ENCODE results near the gene BPIFA3. TPM values are rescaled to one million over a fixed set of nuclear protein-coding genes. Genes with fewer than 3 reads are reported as not detected.

BPIFA3 gene
- total RNA-seq, 1 donor from 2014 or later: not detected

GRCh38 chr20:33209789-33210188, 7.4 kb upstream of the BPIFA3 start:
- intact Hi-C loops (cut with DNase I): no loop called here
- ATAC-seq (ENCODE audit: poor library complexity): peak; percentile 64

DNA sequence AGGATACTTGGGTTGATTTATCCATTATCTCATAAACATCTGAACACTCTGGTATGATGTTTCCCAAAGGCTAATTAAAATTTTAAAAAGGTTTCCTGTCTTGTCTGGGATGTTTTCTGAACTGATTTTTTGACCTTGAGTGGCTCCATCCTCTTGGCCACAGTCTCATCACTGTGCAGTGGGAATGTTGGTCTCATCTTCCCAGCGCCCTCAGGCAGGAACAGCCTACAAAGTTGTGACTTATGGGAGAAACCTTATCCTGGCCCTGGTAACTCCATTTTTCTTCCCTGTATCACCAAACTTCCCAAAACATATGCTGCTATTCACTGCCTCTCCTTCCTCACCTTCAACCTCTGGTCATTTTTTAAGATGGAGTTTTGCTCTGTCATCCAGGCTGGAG, 6.8 kb upstream of the BPIFA3 start:
- intact Hi-C loops (cut with DNase I): no loop called here
- ATAC-seq (ENCODE audit: poor library complexity): no peak
- DNase-seq: no peak

More at GRCh38 chr20:33209789-33210188, 7.4 kb upstream of the BPIFA3 start:
- DNase-seq: peak; percentile 61

DNA sequence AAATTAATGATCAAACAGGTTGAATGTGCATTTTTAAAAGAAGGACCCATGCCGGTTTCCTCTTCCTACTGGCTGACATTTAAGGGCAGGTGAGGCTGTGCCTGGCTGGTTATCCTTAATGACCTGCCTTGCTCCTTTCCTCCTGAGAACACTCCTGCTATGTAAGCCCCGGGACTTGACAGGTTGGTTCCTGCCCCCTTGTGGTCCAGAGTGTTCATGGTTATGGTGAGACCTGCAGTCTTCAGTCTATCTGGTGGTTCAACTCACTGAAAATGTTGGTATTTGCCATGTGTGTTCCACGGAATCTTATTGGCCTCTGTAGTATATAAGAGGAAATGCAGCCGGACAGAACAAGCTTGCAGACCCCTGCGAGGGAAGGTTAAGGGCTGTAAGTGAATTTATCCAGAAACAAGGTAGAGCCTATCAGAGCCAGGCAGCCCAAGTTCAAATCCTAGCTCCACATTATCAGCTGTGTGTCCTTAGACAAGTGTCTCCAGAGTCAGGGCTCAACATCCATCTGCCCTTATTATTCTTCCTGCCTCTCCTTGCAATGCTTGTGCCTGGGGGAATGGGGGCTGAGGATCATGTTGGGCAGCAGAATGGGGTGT, 5.2 kb upstream of the BPIFA3 start:
- ATAC-seq (ENCODE audit: poor library complexity): no peak

DNA sequence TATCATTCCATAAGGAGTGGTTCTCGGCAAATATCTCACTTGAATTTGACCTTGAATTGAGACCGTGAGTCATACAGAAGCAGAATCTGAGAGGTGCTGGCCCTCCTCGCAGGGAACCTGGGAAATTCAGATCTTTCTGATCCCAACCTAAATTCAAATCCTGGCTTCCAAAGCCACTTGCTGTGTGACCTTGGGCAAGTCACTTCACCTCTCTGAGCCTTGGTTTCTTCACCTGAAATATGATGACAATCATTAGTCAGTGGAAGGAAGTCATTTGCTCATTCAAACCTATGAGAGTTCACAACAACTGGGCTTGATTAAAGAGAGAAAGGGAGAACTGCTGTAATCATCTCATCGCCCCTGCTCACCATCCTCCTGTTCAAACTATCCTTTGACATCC, 7.2 kb downstream of the BPIFA3 start:
- intact Hi-C loops (cut with DNase I): no loop called here
- no peak for ATAC-seq (ENCODE audit: poor library complexity)

More for the DNA sequence above, 5.2 kb upstream of the BPIFA3 start:
- DNase-seq: no peak
- intact Hi-C loops (cut with DNase I): no loop called here

DNA sequence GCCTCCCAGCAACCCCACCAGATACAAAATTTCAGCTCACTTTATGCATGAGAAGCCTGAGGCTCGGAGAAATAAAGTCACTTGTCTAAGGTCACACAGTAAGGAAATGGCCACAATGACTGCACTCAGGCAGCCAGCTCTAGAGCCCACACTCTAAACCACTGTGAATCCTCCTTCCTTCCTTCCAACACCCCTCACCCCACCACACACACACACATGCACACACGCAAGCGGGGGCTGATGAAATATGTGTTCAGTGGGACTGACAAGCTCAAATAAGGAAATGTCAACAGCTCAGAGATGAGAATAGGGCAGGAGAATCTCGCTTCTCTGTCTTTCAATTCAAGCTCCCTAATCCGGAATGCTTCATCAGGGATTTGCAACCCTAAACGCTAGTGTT, 12.7 kb downstream of the BPIFA3 start:
- no peak for DNase-seq
- intact Hi-C loops (cut with DNase I): no loop called here

More for the DNA sequence above, 7.2 kb downstream of the BPIFA3 start:
- no peak for DNase-seq

DNA sequence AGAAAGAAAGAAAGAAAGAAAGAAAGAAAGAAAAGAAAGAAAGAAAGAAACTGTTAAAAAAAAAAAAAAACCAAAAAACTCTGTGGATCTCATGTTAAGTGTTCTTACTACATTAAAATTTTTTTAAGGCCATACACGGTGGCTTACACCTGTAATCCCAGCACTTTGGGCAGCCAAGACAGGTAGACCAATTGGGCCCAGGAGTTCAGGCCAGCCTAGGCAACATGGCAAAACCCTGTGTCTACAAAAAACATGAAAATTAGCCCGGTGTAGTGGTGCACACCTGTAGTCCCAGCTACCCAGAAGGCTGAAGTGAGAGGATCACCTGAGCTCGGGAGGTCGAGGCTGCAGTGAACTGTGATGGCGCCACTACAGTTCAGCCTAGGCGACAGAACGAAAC, 14.1 kb downstream of the BPIFA3 start:
- intact Hi-C loops (cut with DNase I): no loop called here
- DNase-seq (no peak), ATAC-seq (ENCODE audit: poor library complexity) (no peak)

More for the DNA sequence above, 12.7 kb downstream of the BPIFA3 start:
- ATAC-seq (ENCODE audit: poor library complexity): no peak

DNA sequence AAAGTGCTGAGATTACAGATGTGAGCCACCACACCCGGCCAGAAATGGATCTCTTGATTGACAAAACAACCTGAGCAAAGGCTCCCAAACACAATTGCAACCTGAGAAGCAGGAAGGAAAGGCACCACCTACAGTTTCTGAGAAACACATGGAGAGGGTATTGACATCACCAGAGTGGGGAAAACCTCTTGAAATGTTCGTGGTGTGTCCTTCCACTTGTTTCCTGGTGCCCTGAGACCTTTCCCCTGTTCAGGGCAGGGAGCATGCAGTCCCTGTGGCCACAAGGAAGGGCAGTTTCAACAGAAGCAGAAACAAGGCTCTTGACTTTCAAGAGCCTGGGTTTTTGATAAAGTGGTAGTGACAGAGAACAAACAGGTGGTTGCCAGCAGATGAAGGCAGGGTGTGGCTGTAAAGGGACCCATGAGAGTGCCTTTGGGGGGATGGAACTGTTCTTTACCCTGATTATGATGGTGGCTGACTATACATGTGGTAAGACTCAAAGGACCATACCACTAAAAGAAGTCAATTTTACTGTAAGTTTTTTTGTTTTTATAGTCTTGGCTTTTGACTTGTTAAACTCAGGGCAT, 15.4 kb downstream of the BPIFA3 start:
- DNase-seq (no peak), ATAC-seq (ENCODE audit: poor library complexity) (no peak)
- intact Hi-C loops (cut with DNase I): no loop called here

DNA sequence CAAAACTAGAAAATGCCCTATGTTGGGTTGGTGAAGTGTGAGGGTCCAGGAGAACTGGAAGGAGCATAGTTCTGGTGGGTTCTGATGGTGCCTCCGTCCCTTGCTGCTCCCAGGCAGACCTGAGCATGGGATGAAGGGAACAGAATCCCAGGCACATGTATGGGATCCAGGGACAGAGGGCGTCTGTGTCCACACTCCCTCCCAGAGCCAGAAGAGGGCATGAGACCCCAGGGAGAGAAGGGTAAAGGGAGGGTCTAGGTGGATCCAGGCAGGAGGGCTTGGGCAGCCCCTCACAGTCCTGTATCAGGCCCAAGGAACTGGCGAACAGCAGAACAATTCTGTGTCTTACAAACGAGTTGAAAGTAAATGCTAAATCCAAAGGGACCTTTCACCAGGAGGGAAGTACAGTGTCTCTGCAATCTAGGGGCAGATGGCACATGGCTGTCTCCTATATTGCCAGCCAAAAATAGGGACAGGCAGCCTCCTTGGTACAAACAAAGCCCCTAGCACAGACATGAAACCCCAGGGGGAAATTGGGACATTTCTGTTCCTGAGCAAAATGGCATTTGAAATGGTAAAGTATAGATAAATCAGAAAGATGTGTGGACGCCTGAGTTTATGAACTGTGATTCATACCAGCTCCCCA, 16.1 kb downstream of the BPIFA3 start:
- DNase-seq (no peak), ATAC-seq (ENCODE audit: poor library complexity) (no peak)
- intact Hi-C loops (cut with DNase I): no loop called here

DNA sequence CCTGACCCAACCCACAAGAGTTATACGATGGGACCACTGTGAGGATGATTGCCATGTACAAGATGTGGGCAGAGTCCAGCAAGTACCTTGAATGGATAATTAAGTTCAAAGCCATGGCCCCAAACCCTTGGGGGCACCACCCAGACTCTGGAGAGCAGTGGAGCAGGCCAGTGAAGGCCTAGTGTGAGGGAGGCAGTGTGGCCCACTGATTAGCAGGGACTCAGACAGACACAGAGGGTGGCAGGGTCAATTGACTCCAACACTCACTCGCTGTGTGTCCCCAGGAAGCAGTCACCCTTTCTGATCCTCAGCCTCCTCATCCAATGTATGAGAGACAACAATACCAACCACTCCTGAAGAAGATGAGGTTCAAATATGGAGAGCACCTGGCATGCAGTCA, 16.9 kb downstream of the BPIFA3 start:
- intact Hi-C loops (cut with DNase I): no loop called here

DNA sequence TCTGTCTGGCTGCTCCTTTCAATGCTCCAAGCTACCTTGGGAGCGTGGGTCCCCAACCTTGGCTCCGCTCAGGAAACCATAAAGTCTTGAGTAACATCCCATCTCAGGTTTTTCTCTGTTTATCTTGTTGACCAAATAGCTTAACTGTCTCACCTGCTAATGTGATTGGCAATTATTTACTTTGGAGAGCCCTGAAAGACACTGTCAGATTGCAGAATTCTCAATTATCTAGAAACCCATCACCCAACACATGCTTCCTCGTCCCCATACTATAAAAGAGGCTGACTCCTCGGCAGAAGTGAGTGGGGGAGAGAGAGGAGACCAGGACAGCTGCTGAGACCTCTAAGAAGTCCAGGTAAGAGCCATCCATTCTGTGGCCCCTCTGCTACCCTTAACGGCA, 18.5 kb downstream of the BPIFA3 start, which contains the start of gene BPIFA1:
Gene BPIFA1, plus strand, starts transcription at position 301 of the 400 bp plus-strand sequence. CDS start 1,716 bp downstream, outside the sequence.
- ATAC-seq (ENCODE audit: poor library complexity): no peak
- intact Hi-C loops (cut with DNase I): no loop called here
- no peak for DNase-seq

More for the DNA sequence above, 16.9 kb downstream of the BPIFA3 start:
- ATAC-seq (ENCODE audit: poor library complexity) (no peak), DNase-seq (no peak)

GRCh38 chr20:33236351-33236750, 19.2 kb downstream of the BPIFA3 start:
- ATAC-seq (ENCODE audit: poor library complexity) (no peak), DNase-seq (no peak)
- intact Hi-C loops (cut with DNase I): no loop called here

DNA sequence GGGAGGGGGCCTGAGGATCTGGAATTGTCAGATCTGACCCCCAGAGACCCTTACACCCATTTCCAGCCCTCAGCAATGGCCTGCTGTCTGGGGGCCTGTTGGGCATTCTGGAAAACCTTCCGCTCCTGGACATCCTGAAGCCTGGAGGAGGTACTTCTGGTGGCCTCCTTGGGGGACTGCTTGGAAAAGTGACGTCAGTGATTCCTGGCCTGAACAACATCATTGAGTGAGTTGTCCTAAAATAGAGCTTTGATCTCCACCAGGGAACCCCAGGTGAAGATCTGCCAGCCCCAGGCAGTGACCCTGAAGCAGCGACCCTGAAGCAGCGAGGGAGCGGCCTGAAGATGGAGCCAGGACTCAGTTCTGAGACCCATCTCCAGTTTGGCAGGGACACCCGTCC, 20.8 kb downstream of the BPIFA3 start:
- intact Hi-C loops (cut with DNase I): no loop called here
- DNase-seq (no peak), ATAC-seq (ENCODE audit: poor library complexity) (no peak)

GRCh38 chr20:33239418-33239817, 22.3 kb downstream of the BPIFA3 start:
- no peak for DNase-seq
- ATAC-seq (ENCODE audit: poor library complexity): no peak
- intact Hi-C loops (cut with DNase I): no loop called here

DNA sequence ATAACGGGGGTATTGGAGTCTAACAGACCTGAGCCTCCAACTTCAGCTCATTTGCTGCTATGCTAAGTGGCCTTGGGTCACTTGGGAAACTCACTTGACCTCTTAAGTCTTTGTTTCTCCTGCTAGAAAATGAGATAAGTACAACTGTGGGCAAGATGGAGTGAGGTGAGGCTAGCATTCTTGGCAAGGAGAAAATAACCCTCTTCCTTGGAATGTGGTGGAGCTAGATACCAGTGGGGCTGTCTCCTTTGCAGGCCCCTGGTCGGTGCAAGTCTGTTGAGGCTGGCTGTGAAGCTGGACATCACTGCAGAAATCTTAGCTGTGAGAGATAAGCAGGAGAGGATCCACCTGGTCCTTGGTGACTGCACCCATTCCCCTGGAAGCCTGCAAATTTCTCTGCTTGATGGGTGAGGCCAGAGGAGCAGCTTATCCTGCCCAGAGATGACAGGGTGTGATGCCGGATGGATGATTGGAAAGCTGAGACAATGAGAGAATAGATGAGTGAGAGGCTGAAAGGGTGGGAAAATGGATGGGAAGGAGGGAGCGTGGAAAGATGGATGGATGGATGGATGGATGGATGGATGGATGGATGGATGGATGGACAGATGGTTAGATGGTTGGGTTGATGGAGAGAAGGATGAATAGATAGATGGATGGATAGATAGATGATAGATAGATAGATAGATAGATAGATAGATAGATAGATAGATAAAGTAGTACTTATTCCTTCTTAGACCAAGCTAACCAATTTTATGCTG, 23.0 kb downstream of the BPIFA3 start:
- intact Hi-C loops (cut with DNase I): no loop called here
- no peak for DNase-seq
- no peak for ATAC-seq (ENCODE audit: poor library complexity)

GRCh38 chr20:33240923-33241322, 23.8 kb downstream of the BPIFA3 start:
- DNase-seq (no peak), ATAC-seq (ENCODE audit: poor library complexity) (no peak)
- intact Hi-C loops (cut with DNase I): no loop called here

GRCh38 chr20:33242319-33243100, 25.4 kb downstream of the BPIFA3 start:
- DNase-seq (no peak), ATAC-seq (ENCODE audit: poor library complexity) (no peak)
- intact Hi-C loops (cut with DNase I): no loop called here

DNA sequence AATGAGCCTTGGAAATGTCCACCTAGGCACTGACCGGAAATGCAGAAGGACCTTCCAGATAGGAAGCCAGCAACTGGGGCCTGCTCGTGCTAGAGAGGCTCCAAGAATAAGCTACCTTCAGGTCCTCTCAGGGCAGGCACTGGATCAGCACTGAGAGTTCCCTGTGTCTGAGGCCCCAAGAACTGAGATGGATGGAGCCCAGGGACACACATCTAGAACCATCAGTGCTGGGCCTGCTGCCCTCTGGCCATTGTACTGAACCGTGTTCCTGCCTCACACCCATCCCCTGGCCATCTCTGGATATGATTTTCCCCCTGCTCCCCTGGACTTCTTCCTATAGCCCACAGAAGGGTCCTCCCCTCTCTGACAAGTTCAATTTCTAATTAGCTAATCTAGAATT, 28.9 kb downstream of the BPIFA3 start:
- DNase-seq: no peak
- intact Hi-C loops (cut with DNase I): no loop called here
- no peak for ATAC-seq (ENCODE audit: poor library complexity)

DNA sequence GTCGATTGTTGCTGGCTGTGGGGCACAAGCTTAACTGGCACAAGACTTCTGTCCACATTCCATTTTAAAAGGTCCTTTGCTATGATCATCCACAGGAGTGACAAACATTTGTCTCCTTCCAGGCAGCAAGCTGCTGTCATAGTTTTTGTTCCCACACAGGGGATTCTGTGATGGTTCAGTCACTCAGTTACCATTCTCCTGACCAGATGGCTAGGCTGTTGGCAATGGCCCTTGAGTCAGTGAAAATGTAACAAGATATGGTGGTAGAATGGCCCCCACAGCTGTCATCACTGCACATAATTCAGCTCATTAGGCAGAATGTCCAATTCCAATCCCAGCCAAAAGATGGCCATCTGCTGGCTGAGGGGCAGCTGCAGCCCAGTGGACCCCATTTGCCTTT, 32.3 kb downstream of the BPIFA3 start:
- ATAC-seq (ENCODE audit: poor library complexity) (no peak), DNase-seq (no peak)
- intact Hi-C loops (cut with DNase I): no loop called here

GRCh38 chr20:33250666-33251065, 33.5 kb downstream of the BPIFA3 start:
- DNase-seq (no peak), ATAC-seq (ENCODE audit: poor library complexity) (no peak)
- intact Hi-C loops (cut with DNase I): no loop called here

Data from Right ventricle myocardium superior (tissue), 1 donor.